Stimulated activated naive CD4-positive, alpha-beta T cell (primary cell): ENCODE results near the gene ATOH8.
"Not testable (repeated sequence)": the region's sequence is repeated elsewhere in the genome, so short reads cannot be mapped to it uniquely, and the experiment has no call there.

ENCODE experiments used
- DNase-seq, 6 experiments: peaks; one replicate each; lab custom pipeline; 2025; lab: John Stamatoyannopoulos, UW

ATOH8 gene

DNA sequence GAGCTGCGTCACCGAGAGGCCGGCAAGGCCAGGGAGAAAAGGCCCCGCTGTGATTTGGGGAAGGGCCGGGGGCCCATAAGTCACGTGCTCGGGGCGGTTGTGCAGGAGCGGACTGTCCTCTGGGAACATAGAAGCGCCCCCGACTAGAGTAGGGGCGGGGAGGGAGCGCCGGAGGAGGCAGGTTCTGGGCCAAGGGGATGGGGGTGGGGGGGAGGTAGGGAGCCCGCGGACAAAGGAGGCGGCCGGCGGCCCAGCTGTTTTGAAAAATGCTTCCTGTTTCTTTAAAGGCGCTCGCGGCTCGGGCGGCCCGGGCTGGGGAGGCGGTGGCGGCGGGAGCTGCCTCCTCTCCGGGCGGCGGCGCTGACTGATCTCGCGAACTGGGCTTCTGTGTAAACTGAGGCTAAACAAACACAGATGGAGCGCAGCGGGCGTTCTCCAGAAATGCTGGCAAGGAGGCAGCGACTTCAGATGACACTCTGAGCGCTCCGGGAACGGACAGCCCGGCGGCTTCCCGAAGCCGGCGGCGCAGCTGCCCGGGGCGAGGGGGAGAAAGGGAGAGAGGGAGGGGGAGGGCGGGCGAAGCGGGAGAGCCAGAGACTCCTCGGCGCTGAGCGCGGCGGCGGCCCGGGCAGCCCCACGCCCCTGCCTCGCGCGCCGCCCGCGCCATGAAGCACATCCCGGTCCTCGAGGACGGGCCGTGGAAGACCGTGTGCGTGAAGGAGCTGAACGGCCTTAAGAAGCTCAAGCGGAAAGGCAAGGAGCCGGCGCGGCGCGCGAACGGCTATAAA is at the start of gene ATOH8:
Gene ATOH8, plus strand, starts transcription at position 467 of the 788 bp plus-strand sequence. Its CDS starts 199 bp downstream, at position 666.
- DNase-seq, result no peak

DNA sequence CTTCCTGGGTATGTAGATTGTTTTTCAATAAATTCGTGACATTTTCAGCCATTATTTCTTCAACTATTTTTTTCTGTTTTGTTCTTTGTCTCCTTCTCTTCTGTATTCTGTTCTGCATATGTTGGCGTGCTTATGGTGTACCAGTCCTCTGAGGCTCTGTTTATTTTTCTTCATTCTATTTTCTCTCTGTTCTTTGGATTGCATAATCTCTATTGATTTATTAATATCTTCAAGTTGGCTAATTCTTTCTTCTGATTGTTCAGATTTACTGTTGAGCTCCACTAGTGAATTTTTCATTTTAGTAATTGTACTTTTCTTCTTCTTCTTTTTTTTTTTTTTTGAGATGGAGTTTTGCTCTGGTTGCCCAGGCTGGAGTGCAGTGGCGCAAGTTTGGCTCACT is 49.8 kb upstream of the ATOH8 start:
- DNase-seq, result no peak

GRCh38 chr2:85704800-85705679 is 48.8 kb upstream of the ATOH8 start:
- no peak for DNase-seq

GRCh38 chr2:85705680-85706039 is 48.1 kb upstream of the ATOH8 start:
- DNase-seq, result no peak

DNA sequence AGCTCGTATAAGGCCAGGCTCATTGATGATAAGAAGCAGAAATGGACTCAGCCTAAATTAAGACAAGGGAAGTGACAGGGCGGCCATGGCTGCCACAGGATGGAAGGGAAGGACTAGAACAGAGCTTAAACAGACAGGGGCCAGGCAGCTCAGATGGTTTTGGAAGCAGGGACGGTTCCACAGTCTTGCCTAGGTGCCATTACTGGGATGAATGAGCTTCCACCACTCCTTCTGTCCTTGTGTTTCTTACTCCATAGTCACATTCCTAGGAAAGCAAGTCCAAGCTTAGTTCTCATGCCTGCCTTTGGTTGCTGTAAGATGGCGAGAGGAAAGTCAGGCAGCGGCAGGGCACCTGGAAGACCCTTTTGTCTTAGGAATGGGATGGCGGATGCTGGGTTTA is 47.7 kb upstream of the ATOH8 start:
- DNase-seq, result no peak

- DNase-seq, result no peak
These were observed 47.0 kb upstream of the ATOH8 start for GRCh38 chr2:85706599-85707296.

- DNase-seq, result peak in 5 of 6 experiments; percentile 19 to 75 (median 34)
These were observed 46.5 kb upstream of the ATOH8 start for GRCh38 chr2:85707304-85707703.

- DNase-seq, result no peak
These were observed 45.1 kb upstream of the ATOH8 start for GRCh38 chr2:85708641-85709040.

GRCh38 chr2:85709401-85709811 is 44.4 kb upstream of the ATOH8 start:
- DNase-seq, result no peak

- DNase-seq, result no peak
These were observed 42.9 kb upstream of the ATOH8 start for GRCh38 chr2:85710687-85711577.

DNA sequence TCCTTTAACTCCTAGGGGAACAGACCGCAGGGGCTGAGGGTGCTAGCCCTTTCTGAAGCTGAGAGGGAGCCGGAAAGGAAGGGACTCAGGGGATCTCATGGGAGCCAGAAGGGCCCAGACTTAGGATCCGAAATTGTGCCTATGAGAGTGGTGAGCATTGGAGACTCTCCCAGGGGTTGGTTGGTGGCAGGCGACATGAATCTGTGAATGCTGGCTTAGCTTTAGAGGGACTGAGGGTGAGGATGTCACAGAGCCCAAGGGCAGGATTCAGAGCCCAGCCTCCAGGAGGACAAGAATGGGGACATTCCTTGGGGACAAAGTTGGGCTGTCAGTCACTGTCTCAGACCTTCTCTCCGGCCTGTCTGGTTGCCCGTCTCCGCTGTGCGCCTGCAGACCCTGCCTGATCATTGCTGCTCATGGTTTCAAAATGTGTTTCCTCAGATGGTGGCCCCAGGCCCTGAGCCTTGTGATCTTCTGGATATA is 42.2 kb upstream of the ATOH8 start:
- DNase-seq, result no peak

DNA sequence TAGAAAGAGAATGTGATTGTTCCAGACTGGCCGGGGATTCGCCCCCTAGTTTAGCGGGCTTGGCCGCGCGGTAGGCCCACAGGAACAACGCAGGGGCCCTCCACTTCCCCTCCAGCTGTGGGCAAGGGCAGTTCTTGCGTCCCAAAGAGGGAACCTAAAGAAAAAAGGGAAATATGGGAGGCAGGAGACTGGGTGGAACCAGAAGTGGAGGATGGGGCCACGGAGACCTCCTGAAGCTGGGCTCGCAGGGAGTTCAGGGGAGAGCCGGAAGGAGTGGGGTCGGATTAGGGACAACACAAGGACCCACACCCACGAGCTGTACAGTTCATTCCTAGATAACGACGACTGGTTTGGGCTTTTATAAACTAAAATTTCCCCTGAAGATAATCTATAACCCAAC is 41.5 kb upstream of the ATOH8 start:
- no peak for DNase-seq

DNA sequence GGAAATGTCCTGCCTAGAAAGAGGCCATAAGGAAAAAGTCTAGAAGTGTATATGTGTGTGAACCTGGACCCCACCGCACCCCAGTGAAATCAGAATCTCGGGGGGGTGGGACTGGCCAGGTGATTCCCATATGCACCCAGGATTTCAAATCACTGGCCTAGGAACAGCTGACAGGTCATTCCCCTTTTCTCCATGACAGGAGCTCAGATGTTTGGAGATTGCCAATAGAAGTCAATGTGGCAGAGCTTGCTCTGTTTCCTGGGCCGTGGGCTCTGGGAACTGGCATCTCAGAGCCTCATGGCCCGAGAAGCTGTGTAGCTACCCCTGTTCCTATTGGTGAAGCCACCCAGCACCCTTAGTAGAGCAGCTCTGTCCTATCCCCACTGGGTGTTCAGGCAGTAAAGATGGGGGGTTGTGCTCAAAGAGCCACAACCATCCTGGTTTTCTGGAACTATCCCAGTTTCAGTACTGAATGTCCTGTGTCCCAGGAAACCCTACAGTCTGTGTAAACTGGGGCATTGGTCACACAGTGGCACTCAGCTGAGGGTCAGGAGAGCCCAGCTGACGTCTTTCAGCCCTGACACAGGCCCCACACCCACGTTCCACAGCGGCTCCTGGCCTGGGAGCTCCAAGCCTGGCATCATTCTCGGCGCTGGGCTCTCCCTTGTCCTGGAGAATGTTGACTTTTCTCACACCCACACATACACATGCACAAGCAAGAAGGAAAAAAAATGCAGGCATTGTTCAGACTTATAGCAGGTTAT is 40.8 kb upstream of the ATOH8 start:
- DNase-seq, result no peak

DNA sequence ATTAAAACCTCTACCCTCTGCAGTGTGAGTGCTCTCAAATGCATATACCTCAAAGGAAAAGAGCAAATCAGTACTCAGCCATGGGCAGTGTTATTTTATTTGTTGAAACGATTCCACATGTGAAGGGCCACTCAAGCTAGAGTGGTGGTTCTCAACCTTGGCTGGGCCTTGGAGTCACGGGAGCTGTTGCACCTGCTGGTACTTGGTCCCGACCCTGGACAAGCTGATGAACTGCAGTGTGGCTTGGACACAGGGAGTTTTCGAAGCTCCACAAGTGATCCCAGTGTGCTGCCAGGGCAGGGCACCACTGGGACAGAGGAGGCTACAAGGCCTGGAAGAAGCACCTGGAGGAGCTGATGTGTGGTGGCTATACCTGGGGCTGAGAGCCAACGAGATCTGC is 40.0 kb upstream of the ATOH8 start:
- no peak for DNase-seq

- not testable (repeated sequence) for DNase-seq
These were observed 39.4 kb upstream of the ATOH8 start for GRCh38 chr2:85714421-85714820.

- no peak for DNase-seq
These were observed 39.0 kb upstream of the ATOH8 start for GRCh38 chr2:85714841-85715240.

DNA sequence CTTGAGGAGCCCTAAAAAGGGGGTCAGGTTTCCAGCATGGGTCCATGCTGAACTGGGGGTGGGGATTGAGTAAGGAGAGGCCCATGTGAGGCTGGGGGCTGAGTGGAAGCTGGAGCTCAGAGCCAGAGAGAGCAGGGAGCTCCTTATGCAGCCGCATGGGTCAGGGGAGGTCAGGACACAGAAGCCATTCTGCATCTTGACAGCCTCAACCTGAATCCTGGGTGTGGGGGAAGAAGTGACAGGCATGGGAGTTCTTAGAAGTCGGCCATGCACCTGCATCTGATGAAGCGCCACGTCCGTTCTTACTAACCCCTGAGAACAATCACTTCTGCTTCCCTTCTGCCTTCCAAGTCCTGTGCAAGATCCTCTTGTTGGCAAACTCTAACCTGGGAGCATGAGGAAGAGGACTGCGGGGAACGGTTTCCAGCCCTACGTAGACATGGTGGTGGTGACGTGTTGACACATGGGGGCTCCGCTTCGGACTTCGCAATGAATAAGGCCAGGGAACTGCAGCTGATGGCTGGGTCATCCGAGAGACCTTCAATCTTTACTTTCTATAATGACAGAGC is 37.4 kb upstream of the ATOH8 start:
- DNase-seq, result no peak

GRCh38 chr2:85717308-85718008 is 36.3 kb upstream of the ATOH8 start:
- DNase-seq, result no peak

DNA sequence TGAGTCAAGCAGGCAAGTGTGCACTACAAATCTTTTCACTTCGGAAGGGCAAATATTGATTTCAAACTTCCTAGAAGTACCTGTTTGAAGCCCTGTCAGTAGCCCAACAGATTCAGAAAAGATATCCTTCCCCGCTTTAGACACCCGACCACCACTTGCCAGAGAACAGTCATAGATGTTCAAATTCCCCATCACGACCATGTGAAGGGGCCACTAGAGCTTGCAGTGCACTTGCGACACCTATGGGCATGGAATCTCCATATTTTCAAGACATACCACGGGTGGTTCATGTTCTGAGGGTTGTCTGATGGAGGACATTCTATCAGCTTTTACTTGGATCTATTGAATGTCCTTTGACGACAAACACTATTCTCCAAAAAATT is 35.8 kb upstream of the ATOH8 start:
- DNase-seq, result no peak
